ENCODE results near the gene TMEM140. TPM values are rescaled to one million over a fixed set of nuclear protein-coding genes. Genes with fewer than 3 reads are reported as not detected.

The TMEM140 gene
- total RNA-seq, 4 donors from 2014 or later = 2.7 to 11.0 (median 4.7) TPM

DNA sequence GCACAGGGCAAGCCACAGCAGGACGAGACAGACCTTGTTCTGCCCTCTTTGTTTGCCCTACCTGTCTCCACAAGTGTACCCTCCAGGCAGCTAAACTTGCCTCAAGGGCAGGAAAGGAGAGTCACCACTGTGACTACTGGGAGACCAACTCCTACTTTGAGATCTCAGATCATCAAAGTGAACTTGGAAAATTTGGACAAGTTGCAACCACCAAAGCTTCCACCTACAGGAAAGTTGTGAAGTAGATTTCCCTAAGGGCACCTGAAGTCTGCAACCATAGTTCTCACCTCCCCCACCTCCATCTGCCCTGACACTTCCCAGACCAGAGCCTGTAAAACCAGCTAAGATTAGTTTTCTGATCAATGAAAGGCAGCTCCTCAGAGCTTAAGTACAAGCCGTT, 66.0 kb downstream of the TMEM140 start:
- no peaks in the 10 kb centered on the region for H3K27me3 ChIP-seq
- no peaks in the 10 kb centered on the region for H3K9me3 ChIP-seq
- no peak for DNase-seq (ENCODE audit: low spot score in 2 of 2)
- TF ChIP-seq POLR2A (IDR thresholded peaks at IDR 0.05) (no peak), POLR2AphosphoS5 (IDR thresholded peaks at IDR 0.05) (no peak), EP300 (IDR thresholded peaks at IDR 0.05) (no peak)
- TF ChIP-seq, protein P1, sequence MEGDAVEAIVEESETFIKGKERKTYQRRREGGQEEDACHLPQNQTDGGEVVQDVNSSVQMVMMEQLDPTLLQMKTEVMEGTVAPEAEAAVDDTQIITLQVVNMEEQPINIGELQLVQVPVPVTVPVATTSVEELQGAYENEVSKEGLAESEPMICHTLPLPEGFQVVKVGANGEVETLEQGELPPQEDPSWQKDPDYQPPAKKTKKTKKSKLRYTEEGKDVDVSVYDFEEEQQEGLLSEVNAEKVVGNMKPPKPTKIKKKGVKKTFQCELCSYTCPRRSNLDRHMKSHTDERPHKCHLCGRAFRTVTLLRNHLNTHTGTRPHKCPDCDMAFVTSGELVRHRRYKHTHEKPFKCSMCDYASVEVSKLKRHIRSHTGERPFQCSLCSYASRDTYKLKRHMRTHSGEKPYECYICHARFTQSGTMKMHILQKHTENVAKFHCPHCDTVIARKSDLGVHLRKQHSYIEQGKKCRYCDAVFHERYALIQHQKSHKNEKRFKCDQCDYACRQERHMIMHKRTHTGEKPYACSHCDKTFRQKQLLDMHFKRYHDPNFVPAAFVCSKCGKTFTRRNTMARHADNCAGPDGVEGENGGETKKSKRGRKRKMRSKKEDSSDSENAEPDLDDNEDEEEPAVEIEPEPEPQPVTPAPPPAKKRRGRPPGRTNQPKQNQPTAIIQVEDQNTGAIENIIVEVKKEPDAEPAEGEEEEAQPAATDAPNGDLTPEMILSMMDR (IDR thresholded peaks at IDR 0.05) = no peak
- no peaks in the 10 kb centered on the region for H3K36me3 ChIP-seq
- H3K4me3 ChIP-seq = no peak overlapping the region
- peaks cover 23% of the 10 kb centered on the region for H3K4me1 ChIP-seq
- no peak overlapping the region for H3K27ac ChIP-seq
- WGBS = 61% methylated on average over 2 of the region's 2 CpGs

GRCh38 chr7:135215180-135215579, 67.3 kb downstream of the TMEM140 start:
- Histone ChIP-seq H3K27me3 (no peaks in the 10 kb centered on the region), H3K27ac (no peak overlapping the region), H3K36me3 (no peaks in the 10 kb centered on the region), H3K4me3 (no peak overlapping the region), H3K9me3 (no peaks in the 10 kb centered on the region), H3K4me1 (peaks cover 11% of the 10 kb centered on the region)
- TF ChIP-seq POLR2AphosphoS5 (IDR thresholded peaks at IDR 0.05) (no peak), EP300 (IDR thresholded peaks at IDR 0.05) (no peak), POLR2A (IDR thresholded peaks at IDR 0.05) (no peak)
- TF ChIP-seq, protein P1 (IDR thresholded peaks at IDR 0.05) = no peak
- WGBS = 87% methylated on average over 4 of the region's 4 CpGs
- no peak for DNase-seq (ENCODE audit: low spot score in 2 of 2)

DNA sequence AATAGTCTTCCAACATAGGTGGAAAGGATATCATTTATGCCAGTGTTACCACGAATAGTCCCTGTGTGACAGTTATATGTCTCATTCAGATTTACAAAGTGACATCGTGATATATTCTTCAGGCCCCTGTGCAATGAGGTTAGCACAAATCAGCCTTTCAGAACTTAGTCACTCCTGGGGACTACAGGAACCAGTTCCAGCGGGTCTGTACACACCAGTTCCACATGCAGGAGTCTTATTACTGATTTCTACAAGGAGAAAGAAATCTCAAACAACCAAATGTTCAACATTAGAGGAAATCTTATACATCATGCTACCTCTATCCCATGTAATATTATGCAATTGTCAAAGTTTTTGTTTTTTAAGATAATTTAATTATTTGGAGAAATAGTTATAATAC, 67.8 kb downstream of the TMEM140 start:
- no peaks in the 10 kb centered on the region for H3K36me3 ChIP-seq
- no peak for TF ChIP-seq POLR2AphosphoS5 (IDR thresholded peaks at IDR 0.05)
- TF ChIP-seq POLR2A (IDR thresholded peaks at IDR 0.05) = no peak
- TF ChIP-seq, protein P1 (IDR thresholded peaks at IDR 0.05) = no peak
- TF ChIP-seq EP300 (IDR thresholded peaks at IDR 0.05) = no peak
- H3K4me1 ChIP-seq = peaks cover 6% of the 10 kb centered on the region
- no peaks in the 10 kb centered on the region for H3K27me3 ChIP-seq
- H3K27ac ChIP-seq = no peak overlapping the region
- no peak overlapping the region for H3K4me3 ChIP-seq
- DNase-seq (ENCODE audit: low spot score in 2 of 2) = no peak
- no peaks in the 10 kb centered on the region for H3K9me3 ChIP-seq
- 89% methylated on average over 3 of the region's 3 CpGs for WGBS

Other genes with a start within 250 kb of the TMEM140 start
- gene AGBL3, start 161.6 kb upstream of the TMEM140 start, total RNA-seq = 1 to 10 TPM in 1 of 4 donors, under 1 TPM in 2, not detected in 1; 0.49 to 2.4 (median 0.94) TPM
- 10 to 100 TPM; 25.2 to 40.0 (median 32.4) TPM for gene CYREN, start 22.6 kb downstream of the TMEM140 start, total RNA-seq
- gene WDR91, start 63.5 kb downstream of the TMEM140 start, total RNA-seq = 10 to 100 TPM; 18.1 to 38.9 (median 29.4) TPM
- 1 to 10 TPM in 1 of 4 donors, not detected in 3; 6.8 TPM for gene STRA8, start 85.8 kb downstream of the TMEM140 start, total RNA-seq

All from suprapubic skin (tissue), 4 donors.